Measurements from ENCODE around the gene IER3. TPM values are rescaled to one million over a fixed set of nuclear protein-coding genes. Genes with fewer than 3 reads are reported as not detected.

Gene IER3
- total and polyA plus RNA-seq, 2 of the 13 experiments (the other 11 are each of a cell fraction or from before 2014, with no cell fraction given), result 51.1 to 131 TPM

GRCh38 chr6:30717129-30717844, 27.1 kb downstream of the IER3 start, which contains the start of gene MDC1 (continued):
- TF ChIP-seq ATF1 (CRISPR knock-in tag; IDR thresholded peaks at IDR 0.05) (peak; percentile 90), NFYB (CRISPR knock-in tag; IDR thresholded peaks at IDR 0.05) (peak; percentile 98), ARNT2 (CRISPR knock-in tag; IDR thresholded peaks at IDR 0.05; ENCODE audit: low read depth) (peak; percentile 97), TEAD2 (CRISPR knock-in tag; IDR thresholded peaks at IDR 0.05) (no peak), ZNF747 (CRISPR knock-in tag; IDR thresholded peaks at IDR 0.05; ENCODE audit: borderline replicate concordance) (no peak; the same call in 1 of the 2 replicates), SMAD9 (CRISPR knock-in tag; IDR thresholded peaks at IDR 0.05) (0 out of 2 replicates have a peak, but pooled peaks have one; percentile 23), PHF21A (CRISPR knock-in tag; IDR thresholded peaks at IDR 0.05) (peak; percentile 97), GTF2F1 (IDR thresholded peaks at IDR 0.05; ENCODE audit: low read length) (peak; percentile 78), TEF (CRISPR knock-in tag; IDR thresholded peaks at IDR 0.05) (no peak; the same call in 1 of the 2 replicates), LCORL (IDR thresholded peaks at IDR 0.05) (no peak), LCORL (CRISPR knock-in tag; IDR thresholded peaks at IDR 0.05) (peak; percentile 57), RCOR2 (CRISPR knock-in tag; IDR thresholded peaks at IDR 0.05) (peak; percentile 29; the same call in 1 of the 2 replicates), ATRX (CRISPR knock-in tag; IDR thresholded peaks at IDR 0.05; ENCODE audit: borderline replicate concordance) (no peak; the same call in 1 of the 2 replicates), ZNF33B (CRISPR knock-in tag; IDR thresholded peaks at IDR 0.05) (peak; percentile 20), MIER2 (CRISPR knock-in tag; IDR thresholded peaks at IDR 0.05) (peak; percentile 84), PPARG (CRISPR knock-in tag; conservative IDR thresholded peaks at IDR 0.05) (peak; percentile 52; the same call in 1 of the 2 replicates), ZNF780A (CRISPR knock-in tag; IDR thresholded peaks at IDR 0.05) (peak; percentile 90), TBP (CRISPR knock-in tag; IDR thresholded peaks at IDR 0.05) (peak; percentile 65; the same call in 1 of the 2 replicates), ZNF101 (CRISPR knock-in tag; IDR thresholded peaks at IDR 0.05; ENCODE audit: borderline replicate concordance, low read depth) (no peak), YY1 (IDR thresholded peaks at IDR 0.05; ENCODE audit: insufficient read depth, insufficient replicate concordance, low read depth, low read length) (peak; percentile 94), ZNF446 (CRISPR knock-in tag; IDR thresholded peaks at IDR 0.05) (no peak), TRAFD1 (CRISPR knock-in tag; IDR thresholded peaks at IDR 0.05; ENCODE audit: borderline replicate concordance) (no peak; the same call in 1 of the 2 replicates), HMG20A (CRISPR knock-in tag; IDR thresholded peaks at IDR 0.05; ENCODE audit: borderline replicate concordance) (peak; percentile 64; the same call in 1 of the 2 replicates), MED1 (CRISPR knock-in tag; IDR thresholded peaks at IDR 0.05) (peak; percentile 95), CSRNP1 (CRISPR knock-in tag; IDR thresholded peaks at IDR 0.05) (peak; percentile 94), ZNF260 (CRISPR knock-in tag; IDR thresholded peaks at IDR 0.05; ENCODE audit: borderline replicate concordance, low read depth) (no peak), MAFF (IDR thresholded peaks at IDR 0.05; ENCODE audit: low read depth, low read length) (peak; percentile 99)
